Astrocyte (in vitro differentiated cells and primary cell): ENCODE results near the gene ALOX5. TPM values are rescaled to one million over a fixed set of nuclear protein-coding genes. Genes with fewer than 3 reads are reported as not detected.

Experiments
- DNase-seq: peaks from one replicate; pipeline ENCODE4 v3.0.0-alpha.2; 2010; ENCODE audit warnings: low read depth
- FAIRE-seq: peaks from 2 replicates; lab custom pipeline; 2011; peaks lifted over from hg19 to GRCh38; lab: Jason Lieb, UNC
- H2AFZ ChIP-seq: 2 replicates; pipeline ENCODE4 v1.6.0; 2012; ENCODE audit warnings: low read depth, low read length, inconsistent platforms
- H3K27ac ChIP-seq: 2 replicates; pipeline ENCODE4 v1.5.1; 2011; ENCODE audit warnings: low read depth, low read length, inconsistent platforms
- H3K27me3 ChIP-seq: 2 replicates; pipeline ENCODE4 v1.6.0; 2011; ENCODE audit warnings: low read length, inconsistent platforms; ENCODE audit not compliant: insufficient read depth
- H3K36me3 ChIP-seq: 2 replicates; pipeline ENCODE4 v1.5.1; 2011; ENCODE audit warnings: low read length, inconsistent platforms; ENCODE audit not compliant: insufficient read depth
- H3K4me1 ChIP-seq: 2 replicates; pipeline ENCODE4 v1.5.1; 2011; ENCODE audit warnings: low read length, inconsistent platforms; ENCODE audit not compliant: insufficient read depth
- H3K4me2 ChIP-seq: 2 replicates; pipeline ENCODE4 v1.6.0; 2012; ENCODE audit warnings: low read length, inconsistent platforms
- H3K4me3 ChIP-seq: 2 replicates; pipeline ENCODE4 v1.5.1; 2011; ENCODE audit warnings: low read depth, mild to moderate bottlenecking, low read length, inconsistent platforms; ENCODE audit not compliant: insufficient read depth
- H3K79me2 ChIP-seq: 2 replicates; pipeline ENCODE4 v1.6.0; 2012; ENCODE audit warnings: mild to moderate bottlenecking, low read length, inconsistent platforms; ENCODE audit not compliant: insufficient read depth
- H3K9ac ChIP-seq: 2 replicates; pipeline ENCODE4 v1.6.0; 2012; ENCODE audit warnings: mild to moderate bottlenecking, low read length, inconsistent platforms
- H3K9me3 ChIP-seq: 2 replicates; pipeline ENCODE4 v1.5.1; 2012; ENCODE audit warnings: low read depth, mild to moderate bottlenecking, low read length, inconsistent platforms; ENCODE audit not compliant: insufficient read depth
- H4K20me1 ChIP-seq: 2 replicates; pipeline ENCODE4 v1.6.0; 2012; ENCODE audit warnings: low read length, inconsistent platforms; ENCODE audit not compliant: insufficient read depth
- H3K27ac Mint-ChIP-seq: one replicate; pipeline ENCODE4 v1.8.0; 2021; ENCODE audit warnings: mild to moderate bottlenecking, mixed read lengths; ENCODE audit not compliant: unreplicated experiment
- H3K27me3 Mint-ChIP-seq: one replicate; pipeline ENCODE4 v1.8.0; 2021; ENCODE audit warnings: low read depth, mixed read lengths; ENCODE audit not compliant: unreplicated experiment
- H3K36me3 Mint-ChIP-seq: one replicate; pipeline ENCODE4 v1.8.0; 2021; ENCODE audit warnings: low read depth, mixed read lengths; ENCODE audit not compliant: unreplicated experiment
- H3K4me1 Mint-ChIP-seq: one replicate; pipeline ENCODE4 v1.8.0; 2021; ENCODE audit warnings: low read depth, mixed read lengths; ENCODE audit not compliant: unreplicated experiment
- H3K4me3 Mint-ChIP-seq: one replicate; pipeline ENCODE4 v1.8.0; 2021; ENCODE audit warnings: mild to moderate bottlenecking, moderate library complexity, mixed read lengths; ENCODE audit not compliant: unreplicated experiment
- H3K9me3 Mint-ChIP-seq: one replicate; pipeline ENCODE4 v1.8.0; 2021; ENCODE audit warnings: mild to moderate bottlenecking, mixed read lengths; ENCODE audit not compliant: unreplicated experiment
- EZH2 ChIP-seq: IDR thresholded peaks from 2 replicates; pipeline ENCODE4 v1.6.1; 2012; ENCODE audit warnings: mild to moderate bottlenecking, low read length, inconsistent platforms; ENCODE audit not compliant: insufficient read depth
- total RNA-seq: library from RNA; stranded (reverse); gene quantifications from 2 replicates; pipeline ENCODE4 v1.2.1, GENCODE V29; 2021
- TF ChIP-seq, protein P1 (sequence below): IDR thresholded peaks from 2 replicates; pipeline ENCODE4 v1.5.1; 2011; ENCODE audit warnings: low read depth, mild to moderate bottlenecking, inconsistent platforms, low read length, moderate library complexity; ENCODE audit not compliant: insufficient read depth

Gene ALOX5
- total RNA-seq, 1 donor from 2014 or later, result 1.0 TPM

- H3K36me3 ChIP-seq, result no peaks in the 10 kb centered on the region
- no peaks in the 10 kb centered on the region for H3K4me1 ChIP-seq
- Mint-ChIP-seq H3K4me1 (peaks cover 30% of the 10 kb centered on the region), H3K36me3 (peaks cover 20% of the 10 kb centered on the region), H3K9me3 (no peaks in the 10 kb centered on the region), H3K27ac (no peak overlapping the region), H3K4me3 (no peak overlapping the region), H3K27me3 (no peaks in the 10 kb centered on the region)
- no peak overlapping the region for H3K27ac ChIP-seq
- TF ChIP-seq, protein P1, sequence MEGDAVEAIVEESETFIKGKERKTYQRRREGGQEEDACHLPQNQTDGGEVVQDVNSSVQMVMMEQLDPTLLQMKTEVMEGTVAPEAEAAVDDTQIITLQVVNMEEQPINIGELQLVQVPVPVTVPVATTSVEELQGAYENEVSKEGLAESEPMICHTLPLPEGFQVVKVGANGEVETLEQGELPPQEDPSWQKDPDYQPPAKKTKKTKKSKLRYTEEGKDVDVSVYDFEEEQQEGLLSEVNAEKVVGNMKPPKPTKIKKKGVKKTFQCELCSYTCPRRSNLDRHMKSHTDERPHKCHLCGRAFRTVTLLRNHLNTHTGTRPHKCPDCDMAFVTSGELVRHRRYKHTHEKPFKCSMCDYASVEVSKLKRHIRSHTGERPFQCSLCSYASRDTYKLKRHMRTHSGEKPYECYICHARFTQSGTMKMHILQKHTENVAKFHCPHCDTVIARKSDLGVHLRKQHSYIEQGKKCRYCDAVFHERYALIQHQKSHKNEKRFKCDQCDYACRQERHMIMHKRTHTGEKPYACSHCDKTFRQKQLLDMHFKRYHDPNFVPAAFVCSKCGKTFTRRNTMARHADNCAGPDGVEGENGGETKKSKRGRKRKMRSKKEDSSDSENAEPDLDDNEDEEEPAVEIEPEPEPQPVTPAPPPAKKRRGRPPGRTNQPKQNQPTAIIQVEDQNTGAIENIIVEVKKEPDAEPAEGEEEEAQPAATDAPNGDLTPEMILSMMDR, result no peak
- no peak for TF ChIP-seq EZH2
- FAIRE-seq (no peak), DNase-seq (no peak)
- no peaks in the 10 kb centered on the region for H3K9me3 ChIP-seq
- H3K79me2 ChIP-seq, result no peaks in the 10 kb centered on the region
- no peaks in the 10 kb centered on the region for H3K27me3 ChIP-seq
- H3K4me3 ChIP-seq, result no peak overlapping the region
- H2AFZ ChIP-seq, result no peak overlapping the region
- no peak overlapping the region for H3K4me2 ChIP-seq
- H4K20me1 ChIP-seq, result no peaks in the 10 kb centered on the region
- H3K9ac ChIP-seq, result no peak overlapping the region
Measured at GRCh38 chr10:45457487-45457886, 83.5 kb downstream of the ALOX5 start.

GRCh38 chr10:45460235-45460878 lies 86.3 kb downstream of the ALOX5 start:
- Histone ChIP-seq H3K9ac (no peak overlapping the region), H2AFZ (no peak overlapping the region), H4K20me1 (peaks cover 9% of the 10 kb centered on the region), H3K9me3 (no peaks in the 10 kb centered on the region), H3K27me3 (no peaks in the 10 kb centered on the region), H3K4me3 (no peak overlapping the region), H3K79me2 (no peaks in the 10 kb centered on the region), H3K36me3 (no peaks in the 10 kb centered on the region), H3K4me1 (no peaks in the 10 kb centered on the region), H3K27ac (no peak overlapping the region), H3K4me2 (no peak overlapping the region)
- Mint-ChIP-seq H3K36me3 (peaks cover 20% of the 10 kb centered on the region), H3K27me3 (no peaks in the 10 kb centered on the region), H3K4me1 (peaks cover 24% of the 10 kb centered on the region), H3K9me3 (no peaks in the 10 kb centered on the region), H3K27ac (no peak overlapping the region), H3K4me3 (no peak overlapping the region)
- FAIRE-seq (no peak), DNase-seq (no peak)
- no peak for TF ChIP-seq EZH2
- TF ChIP-seq, protein P1, result no peak

GRCh38 chr10:45461034-45461433 lies 87.0 kb downstream of the ALOX5 start:
- Mint-ChIP-seq H3K27ac (no peak overlapping the region), H3K36me3 (peaks cover 20% of the 10 kb centered on the region), H3K4me3 (no peak overlapping the region), H3K9me3 (no peaks in the 10 kb centered on the region), H3K27me3 (no peaks in the 10 kb centered on the region), H3K4me1 (peaks cover 24% of the 10 kb centered on the region)
- no peak overlapping the region for H2AFZ ChIP-seq
- H3K79me2 ChIP-seq, result no peaks in the 10 kb centered on the region
- H3K36me3 ChIP-seq, result no peaks in the 10 kb centered on the region
- no peaks in the 10 kb centered on the region for H3K9me3 ChIP-seq
- H3K4me2 ChIP-seq, result no peak overlapping the region
- H3K27me3 ChIP-seq, result no peaks in the 10 kb centered on the region
- H3K4me3 ChIP-seq, result no peak overlapping the region
- H3K9ac ChIP-seq, result no peak overlapping the region
- TF ChIP-seq EZH2, result no peak
- TF ChIP-seq, protein P1, result no peak
- H4K20me1 ChIP-seq, result peaks cover 11% of the 10 kb centered on the region
- no peaks in the 10 kb centered on the region for H3K4me1 ChIP-seq
- no peak for FAIRE-seq
- no peak overlapping the region for H3K27ac ChIP-seq
- no peak for DNase-seq
